HFF-Myc (cell line): ENCODE results near the gene LAMB4.

Experiments
- DNase-seq: peaks from one replicate; pipeline ENCODE4 v3.0.0-alpha.2; 2011; ENCODE audit warnings: low read depth; ENCODE audit errors: extremely low read depth
- H3K4me3 ChIP-seq: replicated peaks from 2 replicates; pipeline ENCODE4 v1.5.1; 2011; ENCODE audit warnings: low read depth, mild to moderate bottlenecking, control low read depth, low read length
- CTCF ChIP-seq: IDR thresholded peaks from 2 replicates; pipeline ENCODE4 v1.5.1; 2012; ENCODE audit warnings: mild to moderate bottlenecking, low read depth, low read length, control low read depth; ENCODE audit errors: missing control alignments

The LAMB4 gene

GRCh38 chr7:108102671-108103312 lies 27.4 kb downstream of the LAMB4 start:
- no peak overlapping the region for H3K4me3 ChIP-seq
- TF ChIP-seq CTCF, result no peak
- DNase-seq, result no peak

- no peak for TF ChIP-seq CTCF
- no peak for DNase-seq
- H3K4me3 ChIP-seq, result no peak overlapping the region
These were observed 28.4 kb downstream of the LAMB4 start for GRCh38 chr7:108101759-108102158.

GRCh38 chr7:108099713-108100112 lies 30.4 kb downstream of the LAMB4 start:
- no peak for DNase-seq
- H3K4me3 ChIP-seq, result no peak overlapping the region
- TF ChIP-seq CTCF, result no peak

- TF ChIP-seq CTCF, result no peak
- no peak overlapping the region for H3K4me3 ChIP-seq
- DNase-seq, result no peak
These were observed 32.5 kb downstream of the LAMB4 start for GRCh38 chr7:108097703-108098102.

- no peak for TF ChIP-seq CTCF
- DNase-seq, result no peak
- no peak overlapping the region for H3K4me3 ChIP-seq
These were observed 33.2 kb downstream of the LAMB4 start for GRCh38 chr7:108096996-108097395.

- no peak for TF ChIP-seq CTCF
- peak; percentile 97 for DNase-seq
- peak overlapping the region; percentile 33 for H3K4me3 ChIP-seq
These were observed 35.0 kb downstream of the LAMB4 start for GRCh38 chr7:108094933-108095710.
